COLO668 (cell line): ENCODE results near the gene CSF3.
A peak's percentile ranks its signal among the peaks of the same experiment; 100 is the strongest.

Experiments
- DNase-seq: peaks from one replicate; lab custom pipeline; 2025; ENCODE audit not compliant: unreplicated experiment; lab: John Stamatoyannopoulos, UW

Gene CSF3

DNA sequence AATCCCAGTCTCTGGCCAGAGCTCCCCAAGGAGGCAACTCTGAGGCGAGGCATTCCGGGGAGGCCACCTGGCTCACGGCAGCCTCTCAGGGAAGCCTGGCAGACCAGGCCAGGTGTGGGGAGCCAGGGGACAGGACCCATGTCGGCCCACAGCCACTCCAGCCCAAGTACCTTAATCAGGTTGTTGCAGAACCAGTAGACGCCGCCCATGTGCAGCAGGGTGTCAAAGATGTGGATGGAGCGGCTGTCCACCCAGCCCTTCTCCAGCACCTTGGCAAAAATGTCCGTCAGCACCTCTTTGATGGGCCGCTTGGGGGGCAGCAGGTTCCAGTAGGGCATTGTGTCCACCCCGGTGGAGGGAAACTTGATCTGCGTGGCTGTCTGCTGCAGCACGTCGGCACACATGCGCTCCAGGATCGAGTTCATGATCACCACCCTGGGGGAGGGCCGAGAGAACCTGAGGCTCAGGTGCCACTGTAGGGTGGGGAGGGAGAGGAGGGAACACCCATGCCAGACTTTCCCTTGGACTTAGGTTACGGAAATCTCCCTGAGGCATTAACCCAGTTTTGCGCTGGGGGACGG, 7.8 kb downstream of the CSF3 start:
- peak; percentile 51 for DNase-seq

DNA sequence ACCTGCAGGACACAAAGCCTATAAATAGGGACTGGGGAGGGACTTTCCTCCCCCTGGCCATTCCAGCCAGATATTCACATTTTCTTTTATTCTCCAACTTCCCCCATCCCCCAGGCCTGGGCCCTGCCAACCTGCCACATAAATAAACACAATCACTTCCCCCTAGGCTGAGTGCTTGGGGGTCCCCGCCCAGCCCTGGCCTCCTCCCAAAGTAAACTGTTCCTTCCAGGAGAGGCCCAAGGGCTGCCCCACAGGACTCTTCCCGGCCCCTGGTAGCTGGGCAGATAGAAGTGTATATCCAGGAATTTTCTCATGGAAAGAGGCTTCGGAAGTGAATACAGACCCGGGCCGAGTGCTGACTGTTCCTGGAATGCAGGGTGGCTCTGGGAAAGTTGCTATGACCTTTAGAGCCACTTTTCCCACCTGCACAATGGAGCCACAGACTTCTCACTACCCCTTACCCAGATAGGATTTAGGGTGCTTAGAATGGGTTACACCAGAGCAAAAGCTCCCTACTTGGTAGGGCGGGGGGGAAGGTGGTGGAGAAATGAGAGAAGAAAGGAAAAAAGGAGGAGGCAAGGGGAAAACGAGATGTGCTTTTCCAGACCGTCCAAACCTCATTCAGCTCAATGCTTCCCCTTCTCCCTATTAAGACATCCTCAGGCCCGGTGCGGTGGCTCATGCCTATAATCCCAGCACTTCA, 8.5 kb downstream of the CSF3 start:
- peak; percentile 44 for DNase-seq

DNA sequence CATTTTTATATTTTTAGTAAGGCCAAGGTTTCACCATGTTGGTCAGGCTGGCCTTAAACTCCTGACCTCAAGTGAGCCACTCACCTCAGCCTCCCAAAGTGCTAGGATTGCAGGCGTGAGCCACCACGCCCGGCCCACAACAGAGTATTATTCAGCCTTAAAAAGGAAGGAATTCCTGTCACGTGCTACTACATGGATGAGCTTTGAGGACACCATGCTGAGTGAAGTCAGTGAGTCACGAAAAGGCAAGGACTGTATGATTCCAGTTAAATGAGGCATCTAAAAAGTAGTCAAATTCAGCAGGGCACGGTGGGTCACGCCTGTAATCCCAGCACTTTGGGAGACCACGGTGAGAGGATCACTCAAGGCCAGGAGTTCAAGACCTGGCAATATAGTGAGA, 9.7 kb downstream of the CSF3 start:
- no peak for DNase-seq

DNA sequence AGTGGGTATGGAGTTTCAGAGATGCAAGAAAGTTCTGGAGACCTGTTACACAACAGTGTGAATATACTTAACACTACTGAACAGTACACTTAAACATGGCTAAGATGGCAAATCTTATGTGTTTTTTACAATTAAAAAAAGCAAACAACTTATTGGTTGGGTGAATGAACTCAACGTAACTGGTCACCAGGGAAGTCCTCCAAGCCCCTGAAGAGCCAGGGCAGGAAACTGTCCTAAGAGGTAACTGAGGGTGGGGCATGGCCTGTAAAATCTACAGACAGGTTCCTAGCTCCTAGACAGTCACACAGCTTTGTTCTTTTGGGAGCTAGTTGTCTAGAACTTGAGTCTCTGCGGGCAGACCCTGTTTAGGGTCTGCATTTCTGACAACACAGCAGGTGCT, 10.3 kb downstream of the CSF3 start:
- DNase-seq: no peak

DNA sequence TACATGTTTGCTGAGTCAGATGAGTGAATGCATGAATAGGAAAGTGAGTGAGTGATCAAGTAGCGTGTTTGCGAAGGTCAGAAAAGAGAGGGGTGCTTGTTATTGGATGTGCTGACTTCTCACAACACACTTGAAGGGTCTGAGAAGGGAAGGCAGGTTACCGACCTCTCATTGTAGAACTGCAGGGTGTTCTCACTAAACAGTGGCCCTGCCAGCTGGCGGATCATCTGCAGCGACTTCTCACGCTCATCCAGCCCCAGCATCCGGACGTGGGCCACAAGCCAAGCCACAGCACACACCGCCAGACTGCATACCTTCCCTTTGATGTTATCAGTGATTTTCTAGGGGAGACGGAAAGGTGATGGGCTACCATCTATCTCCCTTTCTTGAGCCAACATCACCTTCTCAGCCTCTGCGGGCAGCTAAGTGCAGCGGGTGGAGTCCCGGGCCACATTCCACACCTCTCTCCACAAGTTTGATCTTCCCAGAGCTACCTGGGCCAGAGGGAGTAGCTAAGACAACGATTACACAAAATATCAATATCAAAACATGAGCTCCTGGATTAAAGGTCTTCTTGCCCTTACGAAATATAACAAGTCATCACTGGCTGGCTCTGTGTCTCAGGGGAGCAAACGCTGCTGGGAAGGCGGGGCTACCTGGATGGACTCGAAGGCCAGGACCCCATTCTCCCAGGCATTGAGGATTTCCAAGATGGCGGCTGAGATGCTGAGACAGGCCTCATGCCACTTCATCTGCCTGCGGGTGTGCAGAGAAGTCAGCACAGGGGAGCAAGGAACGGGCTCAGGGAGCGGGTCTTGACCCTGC, 11.0 kb downstream of the CSF3 start:
- no peak for DNase-seq

DNA sequence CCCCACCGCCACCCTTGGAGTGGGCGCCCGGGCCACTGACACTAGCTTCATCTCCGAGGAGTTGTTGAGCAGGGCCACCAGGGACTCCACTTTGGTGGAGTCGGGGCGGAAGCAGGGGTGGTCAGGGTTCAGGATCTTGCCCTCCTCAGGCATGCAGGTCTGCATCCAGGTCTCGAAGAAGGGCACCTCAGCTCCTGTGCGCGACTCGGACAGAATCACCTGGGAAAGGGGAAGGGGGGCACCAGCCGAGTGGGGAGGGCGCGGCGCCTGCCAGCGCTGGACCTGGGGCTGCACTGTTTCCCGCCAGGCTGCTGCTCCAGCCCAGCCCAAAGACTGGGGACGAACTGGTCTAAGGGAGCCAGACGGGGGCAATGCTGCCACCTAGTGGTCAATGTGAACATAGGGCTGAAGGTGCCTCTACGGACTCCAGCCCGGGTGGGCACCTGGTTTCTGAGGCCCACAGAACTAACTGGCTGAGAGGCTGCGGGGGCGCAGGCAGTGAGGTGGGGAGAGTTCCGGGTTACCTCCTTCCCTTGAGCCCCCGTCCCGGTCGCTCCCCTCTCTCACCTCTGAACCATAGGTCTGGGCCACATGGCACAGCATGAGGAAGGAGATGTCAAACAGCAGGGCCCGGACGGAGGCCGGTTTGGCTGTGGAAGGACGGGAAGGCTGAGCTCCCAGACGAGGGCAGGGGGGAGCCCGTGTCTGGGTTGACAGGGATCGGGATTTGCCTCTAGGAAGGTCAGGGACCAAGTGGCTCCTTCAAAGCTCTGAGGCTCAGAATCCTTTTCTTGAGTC, 11.8 kb downstream of the CSF3 start:
- DNase-seq: peak; percentile 71

DNA sequence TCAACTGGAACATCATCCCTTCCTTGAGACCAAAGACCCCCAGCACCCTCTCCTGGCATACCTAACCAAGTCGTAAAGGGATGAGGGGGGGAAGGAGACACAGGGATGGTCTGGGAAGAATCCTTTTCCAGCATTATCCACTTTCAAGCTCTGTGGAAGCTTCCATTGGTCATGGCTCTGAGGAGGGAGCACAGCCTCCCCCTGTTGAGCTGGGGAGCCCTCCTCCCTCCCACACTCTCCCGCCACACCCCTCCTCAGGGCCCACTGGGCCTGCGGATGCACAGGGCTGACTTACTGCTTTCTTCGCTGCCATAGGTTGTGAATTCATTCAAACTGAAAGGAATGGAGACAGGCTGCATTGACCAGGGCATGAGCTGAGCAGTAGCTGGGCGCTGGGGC, 12.4 kb downstream of the CSF3 start:
- DNase-seq: no peak

DNA sequence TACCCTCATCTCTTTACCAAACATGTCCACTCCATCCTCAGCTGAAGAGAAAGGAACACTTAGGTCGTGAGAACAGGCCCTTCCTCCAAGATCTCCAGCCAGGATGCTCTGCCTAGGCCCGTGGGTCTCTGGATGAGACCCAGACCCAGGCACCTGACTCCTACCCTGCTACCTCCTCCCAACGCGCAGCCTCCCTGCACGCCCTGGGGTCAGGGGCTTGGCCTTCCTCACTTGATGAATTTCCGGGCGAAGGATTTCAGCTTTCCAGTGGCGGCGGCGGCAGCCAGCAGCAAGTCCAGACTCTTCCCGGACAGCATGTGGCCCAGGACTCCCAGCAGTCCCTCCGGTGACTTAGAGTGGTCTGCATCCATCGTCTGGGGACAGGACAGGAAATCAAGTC, 13.4 kb downstream of the CSF3 start:
- DNase-seq: no peak

DNA sequence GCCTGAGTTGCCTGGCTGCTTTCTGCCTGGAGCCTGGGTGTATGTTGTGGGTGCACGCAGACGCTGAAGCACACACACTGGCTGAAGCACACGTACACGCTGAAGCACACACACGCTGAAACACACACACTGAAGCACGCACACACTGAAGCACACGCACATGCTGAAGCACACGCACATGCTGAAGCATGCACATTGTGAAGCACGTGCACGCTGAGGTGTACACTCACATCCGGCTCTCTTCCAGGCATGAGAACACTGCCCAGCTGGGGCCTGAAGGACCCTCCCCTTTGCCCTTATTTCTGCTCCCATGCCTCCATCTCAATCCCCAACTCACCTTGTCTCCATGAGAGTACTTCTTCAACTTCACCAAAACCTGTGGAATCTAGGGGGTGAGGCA, 16.5 kb downstream of the CSF3 start:
- no peak for DNase-seq

DNA sequence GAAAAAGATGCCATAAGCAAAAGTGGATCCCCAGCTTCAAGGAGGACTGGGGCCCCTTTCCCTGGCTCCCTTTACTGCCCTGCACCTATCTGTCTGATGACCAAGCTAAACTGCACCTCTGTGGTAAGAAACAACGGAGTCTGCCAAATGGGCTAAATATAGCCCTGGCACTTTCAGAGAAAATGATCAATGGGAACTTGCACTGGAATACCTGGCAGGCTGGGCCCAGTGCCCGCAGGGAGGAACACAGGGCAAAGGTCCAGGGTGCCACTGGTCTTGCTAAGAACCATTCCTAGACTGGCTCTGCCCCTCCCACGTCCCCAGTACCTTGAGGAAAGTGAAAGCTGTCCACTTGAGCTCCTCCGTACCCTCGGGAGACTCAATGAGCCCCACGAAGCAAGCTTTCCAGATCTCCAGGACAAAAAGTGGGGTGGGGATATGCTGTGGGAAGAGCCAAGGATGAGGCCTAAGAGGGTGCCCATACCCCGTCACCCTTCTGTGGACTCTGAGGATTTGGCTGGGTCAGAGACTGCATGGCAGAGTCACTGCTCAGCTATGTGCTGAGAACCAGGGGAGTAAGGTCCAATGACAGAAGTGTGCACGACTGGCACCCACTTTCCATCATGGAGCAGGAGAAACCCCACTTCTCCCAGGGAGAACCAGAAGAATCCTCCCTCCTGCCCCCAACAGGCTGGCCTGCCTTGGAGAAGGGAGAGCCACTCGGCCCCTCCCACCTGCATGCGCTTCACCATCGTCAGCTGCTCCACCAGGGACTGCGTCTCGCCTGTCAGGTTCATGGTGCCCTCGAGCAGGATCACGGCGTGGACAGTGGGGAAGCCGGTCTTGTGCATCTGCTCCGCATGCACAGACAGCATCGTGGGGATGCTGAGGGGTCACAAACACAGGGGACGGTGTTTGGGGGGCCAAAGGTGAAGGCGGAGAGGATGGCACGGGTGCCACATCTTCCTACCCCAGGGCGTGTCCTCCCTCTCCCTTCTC, 17.4 kb downstream of the CSF3 start:
- DNase-seq: no peak

DNA sequence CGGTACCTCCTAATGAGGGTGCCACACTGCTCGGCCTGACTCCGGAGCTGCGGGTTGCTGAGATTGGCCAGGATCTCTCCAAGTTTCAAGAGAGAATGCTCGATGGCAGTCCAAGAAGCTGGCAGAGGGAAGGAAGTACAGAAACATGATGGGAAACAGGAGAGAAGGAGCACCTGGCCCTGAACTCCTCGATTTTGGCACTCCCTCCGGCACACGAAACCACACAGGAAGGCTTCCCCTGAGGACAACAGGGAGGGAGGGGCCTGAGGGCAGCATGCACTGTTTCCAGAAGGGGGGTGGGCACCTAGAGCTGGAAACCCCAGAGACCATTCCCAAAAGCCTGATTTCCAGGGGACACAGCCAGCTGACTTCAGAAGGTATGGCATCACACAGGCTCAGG, 18.1 kb downstream of the CSF3 start:
- no peak for DNase-seq

DNA sequence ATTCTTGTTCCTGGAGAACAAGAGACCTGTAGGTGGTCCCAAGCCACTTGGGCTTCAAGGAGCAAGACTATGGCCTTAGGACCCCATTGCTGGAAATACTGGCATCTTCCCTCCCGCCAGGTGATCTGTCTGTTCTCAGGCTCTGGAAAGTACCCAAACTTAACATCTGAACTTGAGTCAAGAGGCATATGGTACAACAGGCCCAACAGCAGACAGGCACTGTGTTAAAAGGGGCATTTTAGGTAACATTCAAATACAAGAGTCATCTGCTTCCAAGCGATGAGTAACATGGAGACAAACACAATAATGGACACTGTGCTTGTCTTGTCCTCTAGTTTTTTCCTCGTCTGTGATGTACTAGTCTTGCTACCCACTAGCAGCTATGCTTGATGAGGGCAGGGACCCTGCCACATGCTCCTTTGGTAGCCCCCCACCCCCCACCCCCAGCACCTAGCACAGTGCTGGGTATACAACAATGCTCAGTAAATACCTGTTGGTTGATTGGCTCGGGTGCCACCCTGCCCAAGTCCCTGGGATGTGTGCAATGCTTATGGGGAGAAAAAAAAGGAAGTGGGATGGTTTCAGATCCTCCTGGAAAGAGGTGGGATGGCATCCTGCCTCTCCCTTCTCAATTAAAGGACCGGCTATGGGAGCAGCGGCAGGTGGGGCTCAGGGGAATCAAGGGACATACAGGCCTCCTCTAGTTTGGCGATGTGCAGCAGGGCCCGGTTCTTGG, 19.4 kb downstream of the CSF3 start:
- DNase-seq: no peak

DNA sequence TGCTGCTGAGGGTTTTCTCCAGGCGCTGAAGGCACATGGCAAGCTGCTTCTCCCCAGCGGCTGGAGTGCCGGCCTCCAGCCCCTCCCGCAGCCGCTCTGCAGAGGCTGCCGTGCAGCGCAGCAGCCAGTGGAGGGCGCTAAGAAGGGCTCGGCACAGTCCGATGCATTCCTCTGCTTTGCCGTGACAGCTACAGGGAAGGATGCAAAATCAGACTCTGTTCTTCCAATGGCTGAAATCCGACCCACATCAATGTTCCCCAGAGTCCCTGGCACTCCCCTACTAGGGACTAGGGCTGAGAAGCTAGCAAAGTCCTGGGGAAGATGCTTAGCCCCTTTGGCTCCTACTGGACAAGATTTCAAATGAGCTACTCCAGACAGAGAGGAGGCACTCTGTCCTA, 19.9 kb downstream of the CSF3 start:
- DNase-seq: peak; percentile 12

DNA sequence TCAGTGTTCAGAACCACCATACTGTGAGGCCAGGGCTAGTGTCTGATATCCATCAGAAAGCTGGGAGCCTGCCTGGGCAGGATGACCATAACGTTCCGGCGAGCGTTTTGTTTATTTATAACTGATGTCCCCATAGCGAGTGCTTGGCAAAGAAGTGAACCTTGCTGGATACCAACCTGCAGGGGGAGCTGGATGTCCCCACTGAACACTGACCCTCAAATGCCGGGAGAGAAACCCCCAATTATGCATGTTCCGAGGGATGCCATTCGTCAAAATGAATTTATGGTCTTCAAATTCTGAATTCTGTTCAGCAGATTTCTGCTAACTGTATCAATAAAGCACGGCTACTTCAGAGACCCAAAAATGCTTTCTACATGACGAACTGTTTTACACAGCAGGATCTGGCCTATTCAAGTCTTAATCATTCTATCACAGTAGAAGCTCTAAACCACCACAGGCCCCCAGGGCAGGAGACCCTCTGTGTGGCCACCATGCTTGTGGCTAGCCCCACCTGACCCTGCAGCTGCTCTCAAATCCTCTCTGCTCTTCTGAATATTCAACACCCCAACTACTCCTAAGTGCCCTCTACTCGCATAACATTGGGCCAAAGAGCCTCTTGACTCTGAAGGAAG, 23.8 kb downstream of the CSF3 start:
- peak; percentile 5 for DNase-seq

DNA sequence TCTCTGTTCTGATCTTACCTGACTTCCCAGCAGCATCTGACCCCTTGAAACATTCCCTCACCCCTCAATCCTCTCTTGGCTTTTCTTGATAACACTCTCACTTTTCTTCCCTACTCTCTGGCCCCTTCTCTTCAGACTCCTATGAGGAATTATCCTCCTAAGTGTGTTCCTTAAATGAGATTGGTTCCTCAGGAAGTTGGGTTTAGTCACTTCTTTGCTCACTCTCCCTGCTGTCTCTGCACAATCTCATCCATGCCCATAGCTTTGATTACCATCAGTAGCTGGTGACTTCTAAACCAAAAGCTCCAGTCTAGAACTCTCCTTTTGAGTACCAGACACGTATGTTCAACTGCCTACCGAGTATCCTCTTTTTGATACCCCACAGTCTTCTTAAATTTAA, 26.0 kb downstream of the CSF3 start:
- DNase-seq: no peak

DNA sequence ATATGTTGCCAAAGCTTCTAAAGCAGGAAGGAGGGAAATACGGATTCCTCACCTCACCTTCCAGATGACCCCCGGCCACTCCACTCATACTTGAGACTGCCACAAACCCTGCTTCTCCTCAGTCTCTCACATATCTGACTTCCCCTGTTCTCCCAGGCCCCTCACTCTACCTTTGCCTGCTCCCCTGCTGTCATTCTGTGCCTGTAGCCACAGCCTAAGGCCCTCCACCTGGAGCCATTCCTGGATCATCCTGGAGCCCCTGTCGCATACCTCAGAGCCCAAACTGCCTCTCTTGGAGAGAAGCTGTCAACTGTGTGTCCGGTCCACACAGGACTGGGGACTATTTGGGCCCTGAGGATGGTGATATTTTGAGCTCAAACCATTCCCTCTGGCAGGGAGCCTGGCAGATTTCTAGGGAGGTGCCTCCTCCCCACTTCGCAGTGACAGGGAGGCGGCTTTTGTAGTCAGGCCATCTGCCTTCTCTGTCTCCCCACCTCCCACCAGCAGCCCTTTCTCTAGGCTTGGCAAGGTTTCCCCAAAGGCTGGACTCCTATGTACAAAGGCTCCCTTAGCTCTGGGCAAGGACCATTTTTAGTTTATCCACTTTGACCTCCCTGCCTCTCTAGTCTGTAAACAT, 41.3 kb downstream of the CSF3 start:
- no peak for DNase-seq

DNA sequence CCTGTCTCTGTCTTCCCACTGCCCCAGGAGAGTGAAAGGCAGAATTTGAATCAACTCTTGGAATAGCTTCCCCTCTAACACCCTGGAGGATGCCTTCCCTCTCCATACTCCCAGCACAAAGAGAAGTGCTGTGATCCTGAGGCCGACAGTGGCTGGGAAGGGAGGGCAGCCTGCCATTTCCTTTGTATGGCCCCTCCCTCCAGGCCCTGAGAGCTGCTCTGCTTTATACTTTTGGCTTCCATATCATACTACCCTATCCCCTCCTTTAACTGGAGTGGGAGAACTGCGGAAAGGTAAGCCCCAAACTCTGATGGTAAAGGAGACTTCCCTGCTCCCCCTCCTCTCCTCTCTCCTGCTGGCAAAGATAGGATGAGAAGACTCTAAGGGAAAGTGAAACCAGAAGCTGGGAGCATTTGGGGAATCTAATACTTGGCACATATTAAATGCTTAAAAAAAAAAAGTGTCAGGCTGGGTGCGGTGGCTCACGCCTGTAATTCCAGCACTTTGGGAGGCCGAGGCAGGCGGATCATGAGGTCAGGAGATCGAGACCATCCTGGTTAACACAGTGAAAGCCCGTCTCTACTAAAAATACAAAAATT, 43.0 kb downstream of the CSF3 start:
- no peak for DNase-seq

DNA sequence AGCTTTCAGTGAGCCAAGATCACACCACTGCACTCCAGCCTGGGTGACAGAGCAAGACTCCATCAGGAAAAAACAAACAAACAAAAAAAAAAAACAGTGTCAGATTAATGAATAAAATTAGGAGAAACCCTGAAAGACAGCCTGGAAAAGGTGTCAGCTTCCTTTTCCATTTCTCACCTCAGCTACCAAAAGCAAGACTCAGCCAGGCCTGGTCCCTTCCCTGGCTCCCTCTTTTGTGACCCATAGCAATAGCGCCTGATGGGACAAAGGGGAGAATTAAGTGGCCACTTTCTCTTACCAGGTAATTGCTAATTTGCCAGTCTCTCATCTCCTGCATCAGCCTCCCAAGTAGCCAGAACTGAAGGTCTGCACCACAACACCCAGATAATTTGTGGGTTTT, 43.6 kb downstream of the CSF3 start:
- no peak for DNase-seq
